Loucy (cell line): ENCODE results near the gene FBXW12.

Source experiments
- EZH2phosphoT487 ChIP-seq: fragments of 200-600 bp; IDR thresholded peaks from 2 replicates; pipeline ENCODE4 v1.6.1; 2018; ENCODE audit warnings: antibody characterized with exemption, mild to moderate bottlenecking, moderate library complexity, borderline replicate concordance
- TF ChIP-seq, protein P1 (sequence below): fragments of 200-600 bp; sonication (generic); conservative IDR thresholded peaks from 2 replicates; pipeline ENCODE4 v1.5.1; 2014; ENCODE audit warnings: mild to moderate bottlenecking, antibody characterized with exemption, low read length

DNA sequence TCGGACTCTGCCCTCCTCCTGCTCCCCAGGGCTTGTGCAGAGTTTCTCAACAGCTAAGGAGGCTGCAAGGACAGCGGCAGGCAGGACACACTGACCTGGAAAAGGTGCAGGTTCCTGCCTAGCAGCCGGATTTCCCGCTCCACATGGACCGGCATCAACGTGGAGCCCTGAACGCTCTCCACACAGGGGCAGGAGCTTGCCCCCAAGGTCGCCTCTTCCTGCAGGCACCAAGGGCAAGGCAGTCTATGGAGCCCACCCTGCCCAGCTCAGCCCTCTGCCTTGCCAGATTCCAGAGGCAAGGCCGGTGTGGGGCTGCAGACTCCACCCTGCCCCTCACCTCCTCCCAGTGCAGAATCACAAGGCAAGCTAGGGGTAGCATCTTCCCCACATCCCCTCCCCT lies 47.1 kb downstream of the FBXW12 start:
- TF ChIP-seq, protein P1, sequence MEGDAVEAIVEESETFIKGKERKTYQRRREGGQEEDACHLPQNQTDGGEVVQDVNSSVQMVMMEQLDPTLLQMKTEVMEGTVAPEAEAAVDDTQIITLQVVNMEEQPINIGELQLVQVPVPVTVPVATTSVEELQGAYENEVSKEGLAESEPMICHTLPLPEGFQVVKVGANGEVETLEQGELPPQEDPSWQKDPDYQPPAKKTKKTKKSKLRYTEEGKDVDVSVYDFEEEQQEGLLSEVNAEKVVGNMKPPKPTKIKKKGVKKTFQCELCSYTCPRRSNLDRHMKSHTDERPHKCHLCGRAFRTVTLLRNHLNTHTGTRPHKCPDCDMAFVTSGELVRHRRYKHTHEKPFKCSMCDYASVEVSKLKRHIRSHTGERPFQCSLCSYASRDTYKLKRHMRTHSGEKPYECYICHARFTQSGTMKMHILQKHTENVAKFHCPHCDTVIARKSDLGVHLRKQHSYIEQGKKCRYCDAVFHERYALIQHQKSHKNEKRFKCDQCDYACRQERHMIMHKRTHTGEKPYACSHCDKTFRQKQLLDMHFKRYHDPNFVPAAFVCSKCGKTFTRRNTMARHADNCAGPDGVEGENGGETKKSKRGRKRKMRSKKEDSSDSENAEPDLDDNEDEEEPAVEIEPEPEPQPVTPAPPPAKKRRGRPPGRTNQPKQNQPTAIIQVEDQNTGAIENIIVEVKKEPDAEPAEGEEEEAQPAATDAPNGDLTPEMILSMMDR: no peak
- TF ChIP-seq EZH2phosphoT487: no peak
